Measurements from ENCODE around the gene PTGIS.

GRCh38 chr20:49466114-49466912 lies 101.6 kb downstream of the PTGIS start:
- TF ChIP-seq CTCF (IDR thresholded peaks at IDR 0.05) (no peak), POLR2AphosphoS5 (IDR thresholded peaks at IDR 0.05) (no peak), POLR2A (IDR thresholded peaks at IDR 0.05) (no peak)
